GM18907 (cell line): ENCODE data around the gene SLC12A7.
"Not testable (repeated sequence)": the region's sequence is repeated elsewhere in the genome, so short reads cannot be mapped to it uniquely, and the experiment has no call there.

Experiments
- ATAC-seq: cut with Tn5 transposase; IDR thresholded peaks from one replicate; pipeline ENCODE4 v1.9.1; 2021; ENCODE audit warnings: mild to moderate bottlenecking, moderate library complexity; ENCODE audit not compliant: unreplicated experiment

Gene SLC12A7

DNA sequence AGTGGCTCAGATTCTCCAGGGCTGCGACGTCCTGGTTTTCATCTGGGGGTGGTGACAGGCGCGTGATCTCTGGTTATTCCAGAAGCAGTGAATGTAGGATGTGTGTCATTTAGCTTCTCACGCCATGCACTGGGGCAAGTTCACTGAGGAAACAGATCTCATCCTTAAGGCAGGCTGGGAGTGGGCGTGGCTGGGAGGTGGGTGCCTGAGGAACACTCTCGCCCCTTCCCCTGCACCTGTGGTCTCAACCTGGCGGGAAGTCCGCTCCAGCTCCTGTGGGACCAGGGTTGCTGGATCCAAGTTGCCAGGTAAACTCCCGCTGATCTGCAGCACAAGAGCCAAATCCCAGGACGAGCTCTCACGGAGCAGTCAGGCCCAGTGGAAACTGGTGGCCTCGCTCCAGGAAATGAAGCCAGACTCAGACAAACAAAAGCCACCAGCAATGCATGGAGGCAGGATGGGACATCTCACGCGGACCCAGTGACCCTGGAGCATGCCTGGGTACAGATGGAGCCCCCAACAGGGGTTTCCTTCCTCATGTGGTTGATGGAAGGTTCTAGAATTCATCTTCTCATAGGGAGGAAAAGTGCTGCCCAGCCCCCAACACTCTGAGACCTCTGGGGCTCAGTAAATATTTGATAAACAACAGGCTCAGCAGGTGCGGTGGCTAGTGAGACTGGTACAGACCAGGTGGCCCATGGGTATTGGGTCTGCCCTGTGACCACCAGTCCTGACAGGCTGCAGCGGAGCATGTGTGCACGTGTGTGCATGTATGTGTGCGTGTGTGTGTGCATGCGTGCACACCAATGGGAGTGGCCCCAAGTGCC lies 16.3 kb upstream of the SLC12A7 start:
- no peak for ATAC-seq

DNA sequence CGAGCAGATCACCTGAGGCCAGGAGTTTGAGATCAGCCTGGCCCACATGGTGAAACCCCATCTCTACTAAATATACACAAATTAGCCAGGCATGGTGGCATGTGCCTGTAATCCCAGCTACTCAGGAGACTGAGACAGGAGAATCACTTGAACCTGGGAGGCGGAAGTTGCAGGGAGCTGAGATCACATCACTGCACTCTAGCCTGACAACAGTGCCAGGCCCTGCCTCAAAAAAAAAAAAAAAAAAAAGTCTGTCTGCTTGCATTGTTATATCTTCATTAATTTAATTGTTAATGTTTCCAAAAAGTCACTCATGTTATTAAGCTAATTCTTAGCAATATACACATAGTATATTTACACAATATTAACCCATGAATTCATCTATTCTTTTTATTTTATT lies 13.8 kb upstream of the SLC12A7 start:
- not testable (repeated sequence) for ATAC-seq

GRCh38 chr5:1125030-1125357 lies 13.1 kb upstream of the SLC12A7 start:
- ATAC-seq: no peak

GRCh38 chr5:1124205-1125029 lies 12.6 kb upstream of the SLC12A7 start:
- ATAC-seq: no peak

- ATAC-seq: no peak
Observed at GRCh38 chr5:1123418-1124147, 11.7 kb upstream of the SLC12A7 start.

DNA sequence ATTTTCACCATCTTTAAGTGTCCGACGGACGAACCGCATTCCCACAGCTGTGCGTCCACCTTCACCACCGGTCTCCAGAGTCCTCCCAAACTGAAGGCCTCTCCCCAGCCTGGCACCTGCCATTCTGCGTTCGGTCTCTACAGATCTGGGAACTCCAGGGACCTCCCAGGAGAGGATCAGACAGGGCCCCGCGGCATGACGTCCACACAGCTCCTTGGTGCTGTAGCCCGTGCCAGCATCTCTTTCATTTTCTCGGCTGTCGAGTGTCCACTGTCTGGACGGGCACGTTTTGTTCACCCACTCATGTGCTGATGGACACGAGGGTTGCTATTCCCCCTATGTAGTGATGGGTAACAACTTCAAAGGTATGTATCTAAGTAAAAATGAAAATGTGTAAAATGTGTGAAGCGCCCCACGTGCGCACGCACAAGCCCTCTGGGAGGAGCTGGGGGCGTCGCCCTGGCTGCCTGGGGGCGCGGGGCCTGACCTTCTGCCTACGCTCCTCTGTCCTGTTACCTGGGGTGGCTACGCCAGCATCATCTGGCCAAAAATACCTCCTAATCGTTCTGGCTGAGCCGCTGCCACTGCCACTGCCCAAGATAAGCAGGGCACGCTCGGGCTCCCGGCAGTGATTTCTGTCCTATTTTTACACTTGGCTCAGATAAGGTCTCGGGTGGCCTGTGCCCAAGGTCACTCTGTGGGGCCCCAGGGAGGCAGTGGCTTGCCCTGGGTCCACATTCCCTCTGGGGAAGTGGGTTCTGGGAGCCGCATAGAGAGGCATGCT lies 10.8 kb upstream of the SLC12A7 start:
- no peak for ATAC-seq

GRCh38 chr5:1121891-1122290 lies 10.0 kb upstream of the SLC12A7 start:
- ATAC-seq: no peak

- ATAC-seq: no peak
Observed at GRCh38 chr5:1121044-1121443, 9.2 kb upstream of the SLC12A7 start.

DNA sequence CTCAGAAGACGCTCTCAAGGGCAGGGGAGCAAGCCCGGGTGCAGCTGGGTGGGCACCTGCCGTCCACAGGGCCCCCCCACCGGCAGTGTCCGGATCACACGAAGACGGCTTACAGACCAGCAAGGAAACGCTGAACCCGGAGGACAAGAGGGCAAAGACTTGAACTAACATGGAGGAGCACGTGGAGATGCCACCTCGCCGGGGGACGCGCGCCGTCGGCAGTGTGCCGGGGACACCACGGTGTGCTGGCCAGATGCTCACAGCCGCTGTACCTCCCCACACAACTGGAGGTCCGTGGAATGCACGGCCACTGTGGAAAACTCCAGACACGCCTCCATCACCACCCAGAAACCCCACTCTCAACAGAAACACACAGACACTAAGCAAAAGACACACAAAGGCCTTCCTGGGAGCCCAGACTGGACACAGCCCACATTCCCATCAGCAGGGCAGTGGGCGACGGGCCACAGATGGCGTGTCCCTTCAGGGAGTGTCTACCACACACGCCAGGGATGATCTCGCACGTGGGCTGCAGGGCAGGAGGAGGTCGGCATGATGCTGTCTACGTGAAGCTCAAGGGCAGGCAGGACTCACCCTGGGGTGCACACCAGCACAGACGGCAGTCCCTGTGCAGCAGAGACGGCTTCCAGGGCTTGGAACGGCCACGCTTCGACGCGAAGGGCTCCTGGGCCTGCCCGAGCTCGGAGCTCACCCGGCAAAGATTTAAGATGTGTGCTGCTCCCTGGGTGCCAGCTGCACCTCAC lies 8.6 kb upstream of the SLC12A7 start:
- ATAC-seq: no peak

- ATAC-seq: no peak
Observed at GRCh38 chr5:1119312-1119831, 7.5 kb upstream of the SLC12A7 start.

GRCh38 chr5:1118738-1119137 lies 6.9 kb upstream of the SLC12A7 start:
- no peak for ATAC-seq

- ATAC-seq: no peak
Observed at GRCh38 chr5:1118231-1118698, 6.4 kb upstream of the SLC12A7 start.

DNA sequence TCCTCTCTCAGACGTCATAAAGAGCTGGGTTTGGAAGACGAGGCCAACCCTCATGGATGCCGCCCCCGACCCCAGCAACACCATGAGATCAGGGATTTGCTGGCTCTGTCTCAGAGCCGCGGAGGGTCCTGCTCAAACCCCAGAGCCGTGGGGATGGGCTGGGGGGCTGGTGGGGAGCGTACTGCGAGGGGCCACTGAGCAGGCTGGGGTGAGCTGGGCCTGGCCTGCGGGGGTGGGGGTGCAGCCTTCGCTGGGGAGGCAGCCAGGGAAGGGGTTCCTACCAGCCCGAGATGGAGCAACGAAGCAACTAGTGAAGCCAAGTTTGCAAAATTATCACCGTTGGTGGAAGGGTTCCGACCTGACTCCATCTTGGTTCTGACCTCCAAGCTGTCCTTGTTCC lies 5.1 kb upstream of the SLC12A7 start:
- ATAC-seq: no peak

DNA sequence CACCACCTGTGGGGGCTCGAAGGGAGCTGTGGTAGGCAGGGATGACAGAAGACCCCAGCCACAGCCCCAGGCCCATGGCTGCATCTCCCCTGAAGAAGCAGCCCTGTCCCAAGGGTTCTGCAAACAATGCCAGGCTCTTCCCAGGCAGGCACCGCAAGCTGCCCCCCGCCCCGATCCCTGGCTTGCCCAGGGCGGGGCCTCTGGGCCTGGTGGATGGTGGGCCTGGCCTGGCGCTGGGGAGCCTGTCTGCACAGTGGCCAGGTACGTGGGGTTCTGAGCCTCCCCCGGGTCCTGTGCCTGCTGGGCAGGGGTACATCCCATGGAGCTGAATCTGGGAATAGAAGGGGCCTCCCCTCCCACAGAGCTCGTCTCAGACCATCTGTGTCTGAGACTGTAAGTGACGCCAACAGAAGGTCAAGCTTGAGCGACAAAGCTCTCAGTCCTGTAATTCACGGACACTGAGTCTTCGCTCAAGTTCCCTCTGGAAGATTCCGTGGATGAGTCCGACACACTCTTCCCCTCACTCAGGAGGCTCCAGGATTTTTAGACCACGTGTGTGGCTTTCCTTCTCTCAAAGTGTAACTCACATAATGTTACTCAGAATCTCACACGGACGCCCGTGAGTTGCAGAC lies 4.4 kb upstream of the SLC12A7 start:
- no peak for ATAC-seq

GRCh38 chr5:1115123-1115815 lies 3.4 kb upstream of the SLC12A7 start:
- ATAC-seq: no peak

DNA sequence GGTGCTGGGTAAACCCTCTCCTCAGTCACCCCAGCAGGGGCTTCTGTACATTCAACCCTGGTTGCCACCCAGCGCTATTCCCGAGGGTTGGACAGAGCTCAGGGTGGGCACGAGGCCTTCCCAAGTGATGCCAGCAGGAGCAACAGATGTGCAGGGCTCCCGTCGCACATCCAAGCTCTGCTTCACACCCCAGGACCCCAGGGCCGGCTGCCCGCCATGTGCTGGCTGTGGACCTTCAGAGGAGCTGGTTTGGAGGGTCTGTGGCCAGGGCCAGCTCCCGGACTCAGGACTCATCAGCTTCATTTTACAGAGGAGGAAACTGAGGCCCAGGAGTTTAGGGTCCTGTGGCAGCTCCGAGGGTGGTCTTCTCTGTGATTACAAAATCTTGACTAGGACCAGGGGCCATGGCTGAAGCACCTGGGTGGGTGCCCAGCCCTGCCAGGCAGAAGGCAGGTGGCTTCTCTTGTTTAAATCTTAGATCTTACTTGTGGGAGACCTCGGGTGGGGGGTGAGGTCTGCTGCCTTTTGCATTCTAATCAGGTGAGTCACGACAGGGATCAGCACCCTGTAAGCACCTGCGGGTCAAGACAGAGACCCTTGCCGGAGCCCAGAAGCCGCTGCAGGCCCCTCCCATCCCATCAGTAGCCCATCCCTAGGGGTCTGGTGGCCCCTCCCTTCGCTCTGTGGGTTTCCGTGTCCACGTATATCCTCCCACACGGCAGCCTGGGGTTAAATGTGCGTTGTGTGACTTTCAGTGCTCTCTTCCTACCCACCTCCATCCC lies 2.1 kb upstream of the SLC12A7 start:
- ATAC-seq: no peak

- ATAC-seq: no peak
Observed at GRCh38 chr5:1113332-1113690, 1.4 kb upstream of the SLC12A7 start.
